ENCODE results near the gene INHBB.
"Not testable (repeated sequence)": the region's sequence is repeated elsewhere in the genome, so short reads cannot be mapped to it uniquely, and the experiment has no call there.

The INHBB gene

GRCh38 chr2:120383631-120384340, 37.9 kb downstream of the INHBB start:
- no peak for DNase-seq

- no peak for DNase-seq
Observed at GRCh38 chr2:120384486-120385354, 38.8 kb downstream of the INHBB start.

- DNase-seq = no peak
Observed at GRCh38 chr2:120385355-120386127, 39.6 kb downstream of the INHBB start.

- no peak for DNase-seq
Observed at GRCh38 chr2:120388222-120389035, 42.5 kb downstream of the INHBB start.

GRCh38 chr2:120389036-120389391, 43.1 kb downstream of the INHBB start:
- DNase-seq = no peak

GRCh38 chr2:120390381-120391055, 44.6 kb downstream of the INHBB start:
- no peak for DNase-seq

GRCh38 chr2:120391382-120391781, 45.4 kb downstream of the INHBB start:
- not testable (repeated sequence) for DNase-seq

GRCh38 chr2:120391911-120392665, 46.2 kb downstream of the INHBB start:
- DNase-seq = no peak

- DNase-seq = no peak
Observed at GRCh38 chr2:120392923-120393322, 47.0 kb downstream of the INHBB start.

- no peak for DNase-seq
Observed at GRCh38 chr2:120393456-120393855, 47.5 kb downstream of the INHBB start.

- DNase-seq = no peak
Observed at GRCh38 chr2:120394764-120395163, 48.8 kb downstream of the INHBB start.

GRCh38 chr2:120395221-120396012, 49.5 kb downstream of the INHBB start:
- DNase-seq = no peak

- peak; percentile 66 for DNase-seq
Observed at GRCh38 chr2:120396013-120396860, 50.3 kb downstream of the INHBB start.

GRCh38 chr2:120396861-120397811, 51.2 kb downstream of the INHBB start:
- DNase-seq = no peak

- DNase-seq = no peak
Observed at GRCh38 chr2:120398051-120398995, 52.4 kb downstream of the INHBB start.

- no peak for DNase-seq
Observed at GRCh38 chr2:120398996-120399888, 53.3 kb downstream of the INHBB start.

All from NCI-H2227 treated with DMSO at 0.1 percent for 48 hours (cell line).